ENCODE results near the gene CALHM3.

Gene CALHM3

GRCh38 chr10:103474077-103474476, 5.0 kb downstream of the CALHM3 start:
- DNase-seq (ENCODE audit: low spot score), result no peak

GRCh38 chr10:103473261-103473671, 5.8 kb downstream of the CALHM3 start:
- DNase-seq (ENCODE audit: low spot score), result no peak

GRCh38 chr10:103472005-103472404, 7.0 kb downstream of the CALHM3 start:
- DNase-seq (ENCODE audit: low spot score), result no peak

- DNase-seq (ENCODE audit: low spot score), result no peak
Observed at GRCh38 chr10:103470761-103471653, 8.0 kb downstream of the CALHM3 start.

GRCh38 chr10:103469201-103469600, 9.8 kb downstream of the CALHM3 start:
- DNase-seq (ENCODE audit: low spot score), result no peak

GRCh38 chr10:103467406-103467805, 11.6 kb downstream of the CALHM3 start:
- DNase-seq (ENCODE audit: low spot score), result no peak

- no peak for DNase-seq (ENCODE audit: low spot score)
Observed at GRCh38 chr10:103466734-103467133, 12.3 kb downstream of the CALHM3 start.

GRCh38 chr10:103465411-103466179, 13.4 kb downstream of the CALHM3 start:
- DNase-seq (ENCODE audit: low spot score), result no peak

- no peak for DNase-seq (ENCODE audit: low spot score)
Observed at GRCh38 chr10:103463499-103463898, 15.5 kb downstream of the CALHM3 start.

GRCh38 chr10:103459615-103460014, 19.4 kb downstream of the CALHM3 start:
- DNase-seq (ENCODE audit: low spot score), result no peak

GRCh38 chr10:103458720-103459119, 20.3 kb downstream of the CALHM3 start, which contains the start of gene CALHM1:
CALHM1 (minus strand) TSS chr10:103458900; CDS start chr10:103458751, 149 bp downstream.
- no peak for DNase-seq (ENCODE audit: low spot score)

- DNase-seq (ENCODE audit: low spot score), result no peak
Observed at GRCh38 chr10:103457896-103458583, 21.0 kb downstream of the CALHM3 start.

- no peak for DNase-seq (ENCODE audit: low spot score)
Observed at GRCh38 chr10:103457176-103457712, 21.8 kb downstream of the CALHM3 start.

- DNase-seq (ENCODE audit: low spot score), result no peak
Observed at GRCh38 chr10:103456074-103456660, 22.9 kb downstream of the CALHM3 start.

GRCh38 chr10:103455235-103455634, 23.8 kb downstream of the CALHM3 start:
- no peak for DNase-seq (ENCODE audit: low spot score)

- DNase-seq (ENCODE audit: low spot score), result no peak
Observed at GRCh38 chr10:103454026-103454425, 25.0 kb downstream of the CALHM3 start.

- DNase-seq (ENCODE audit: low spot score), result no peak
Observed at GRCh38 chr10:103452506-103453230, 26.4 kb downstream of the CALHM3 start.

GRCh38 chr10:103451831-103452505, 27.1 kb downstream of the CALHM3 start, which contains the start of gene CALHM2:
CALHM2 (minus strand) TSS chr10:103452370; CDS start chr10:103449941, 2,429 bp downstream.
- DNase-seq (ENCODE audit: low spot score), result peak; percentile 41

- DNase-seq (ENCODE audit: low spot score), result no peak
Observed at GRCh38 chr10:103451091-103451813, 27.8 kb downstream of the CALHM3 start.

Measured in putamen (tissue), 1 donor.